Liver (tissue), 9 donors: ENCODE measurements around the gene ALG10B. TPM values are rescaled to one million over a fixed set of nuclear protein-coding genes. Genes with fewer than 3 reads are reported as not detected.

Source experiments
- DNase-seq: peaks from one replicate; pipeline ENCODE4 v3.0.0-alpha.2; 2017; ENCODE audit warnings: low spot score
- H3K27ac ChIP-seq, 2 donors: one replicate each; pipeline ENCODE4 v1.7.0; 2013; ENCODE audit warnings: inconsistent platforms in 2 of 2, low read length in 2 of 2, control low read depth in 1 of 2, low read depth in 1 of 2, mild to moderate bottlenecking in 1 of 2
- H3K27me3 ChIP-seq, 4 donors: one replicate each; pipeline versions ENCODE4 v1.6.1 to v1.7.0; 2013; ENCODE audit warnings: low read length in 3 of 4, inconsistent platforms in 1 of 4, mild to moderate bottlenecking in 1 of 4, moderate library complexity in 1 of 4; ENCODE audit not compliant: control insufficient read depth in 4 of 4, insufficient read depth in 4 of 4
- H3K36me3 ChIP-seq, 4 donors: one replicate each; pipeline versions ENCODE4 v1.6.1 to v1.7.0; 2013; ENCODE audit warnings: low read length in 3 of 4, mild to moderate bottlenecking in 3 of 4, low read depth in 1 of 4, moderate library complexity in 1 of 4; ENCODE audit not compliant: control insufficient read depth in 4 of 4, insufficient read depth in 3 of 4
- H3K4me1 ChIP-seq, 4 donors: one replicate each; pipeline versions ENCODE4 v1.6.1 to v1.7.0; 2013; ENCODE audit warnings: low read length in 3 of 4, mild to moderate bottlenecking in 3 of 4, moderate library complexity in 1 of 4; ENCODE audit not compliant: control insufficient read depth in 4 of 4, insufficient read depth in 4 of 4
- H3K4me3 ChIP-seq, 3 donors: one replicate each; pipeline versions ENCODE4 v1.6.1 to v1.7.0; 2013; ENCODE audit warnings: low read length in 3 of 3, control low read depth in 1 of 3, low read depth in 1 of 3, mild to moderate bottlenecking in 1 of 3
- H3K9ac ChIP-seq, 2 donors: one replicate each; pipeline ENCODE4 v1.7.0; 2013; ENCODE audit warnings: low read length in 2 of 2, mild to moderate bottlenecking in 2 of 2, moderate library complexity in 2 of 2, control low read depth in 1 of 2, low read depth in 1 of 2
- H3K9me3 ChIP-seq, 4 donors: one replicate each; pipeline versions ENCODE4 v1.6.1 to v1.7.0; 2013; ENCODE audit warnings: low read length in 3 of 4; ENCODE audit not compliant: control insufficient read depth in 4 of 4
- ATF3 ChIP-seq: IDR thresholded peaks from 2 replicates; pipeline ENCODE4 v1.6.1; 2016; ENCODE audit warnings: antibody characterized with exemption
- CTCF ChIP-seq: fragments of 150-350 bp; IDR thresholded peaks from 2 replicates; pipeline ENCODE4 v1.5.1; 2017; ENCODE audit warnings: improper control_type of control experiment, low read depth, low read length; ENCODE audit not compliant: missing input control
- EGR1 ChIP-seq, 2 donors: IDR thresholded peaks; 2 replicates each; pipeline ENCODE4 v1.6.1; 2016 to 2018; ENCODE audit warnings: antibody characterized with exemption in 2 of 2, low read depth in 2 of 2
- FOXA1 ChIP-seq: IDR thresholded peaks from 2 replicates; pipeline ENCODE4 v1.6.1; 2016; ENCODE audit warnings: antibody characterized with exemption
- FOXA2 ChIP-seq: IDR thresholded peaks from 2 replicates; pipeline ENCODE4 v1.6.1; 2016; ENCODE audit warnings: antibody characterized with exemption
- GABPA ChIP-seq, 2 donors: IDR thresholded peaks in 1 of 2; conservative IDR thresholded peaks in 1 of 2; 2 replicates each; pipeline ENCODE4 v1.6.1; 2016; ENCODE audit warnings: antibody characterized with exemption in 2 of 2, mild to moderate bottlenecking in 1 of 2, moderate library complexity in 1 of 2
- HNF4A ChIP-seq, 2 donors: conservative IDR thresholded peaks; 2 replicates each; pipeline ENCODE4 v1.6.1; 2016; ENCODE audit warnings: antibody characterized with exemption in 2 of 2, mild to moderate bottlenecking in 2 of 2
- HNF4G ChIP-seq: IDR thresholded peaks from 2 replicates; pipeline ENCODE4 v1.6.1; 2016; ENCODE audit warnings: antibody characterized with exemption
- JUND ChIP-seq, 2 donors: IDR thresholded peaks; 2 replicates each; pipeline ENCODE4 v1.6.1; 2016; ENCODE audit warnings: antibody characterized with exemption in 2 of 2
- MAX ChIP-seq: IDR thresholded peaks from 2 replicates; pipeline ENCODE4 v1.6.1; 2016; ENCODE audit warnings: antibody characterized with exemption
- NR2F2 ChIP-seq: IDR thresholded peaks from 2 replicates; pipeline ENCODE4 v1.6.1; 2016; ENCODE audit warnings: antibody characterized with exemption
- RAD21 ChIP-seq, 2 donors: IDR thresholded peaks; 2 replicates each; pipeline ENCODE4 v1.6.1; 2016; ENCODE audit warnings: antibody characterized with exemption in 2 of 2, mild to moderate bottlenecking in 2 of 2
- REST ChIP-seq: IDR thresholded peaks from 2 replicates; pipeline ENCODE4 v1.6.1; 2016; ENCODE audit warnings: antibody characterized with exemption, mild to moderate bottlenecking
- RXRA ChIP-seq, 2 donors: IDR thresholded peaks; 2 replicates each; pipeline ENCODE4 v1.6.1; 2017 to 2018; ENCODE audit warnings: antibody characterized with exemption in 2 of 2, mild to moderate bottlenecking in 1 of 2
- SP1 ChIP-seq: IDR thresholded peaks from 2 replicates; pipeline ENCODE4 v1.6.1; 2018; ENCODE audit warnings: antibody characterized with exemption, mild to moderate bottlenecking
- TAF1 ChIP-seq: conservative IDR thresholded peaks from 2 replicates; pipeline ENCODE4 v1.6.1; 2016; ENCODE audit warnings: antibody characterized with exemption, mild to moderate bottlenecking
- YY1 ChIP-seq: IDR thresholded peaks from 2 replicates; pipeline ENCODE4 v1.6.1; 2016; ENCODE audit warnings: antibody characterized with exemption, mild to moderate bottlenecking
- ZBTB33 ChIP-seq: IDR thresholded peaks from 2 replicates; pipeline ENCODE4 v1.6.1; 2016; ENCODE audit warnings: antibody characterized with exemption
- polyA plus RNA-seq, 2 donors: library from polyadenylated mRNA; stranded (reverse) in 1 of 2; unstranded in 1 of 2; fragments of 200-250 nt in 1 of 2; fragments of >200 nt in 1 of 2; fragmentation: Nextera tagmentation in 1 of 2; extraction: Ambion mirVana in 1 of 2; gene quantifications; one replicate each; pipeline versions ENCODE4 v1.2.1 to v1.2.3, GENCODE V29; 2013 to 2015
- total RNA-seq, 2 donors: library from RNA; depleted of rRNA; stranded (reverse); fragments of >200 nt; gene quantifications; one replicate each; pipeline ENCODE4 v1.2.3, GENCODE V29; 2014
- donor health status: healthy.
- donor health status: healthy.
- donor health status: healthy.
- donor health status: healthy.
- donor health status: healthy.

The ALG10B gene
- total and polyA plus RNA-seq, 4 donors = 1.2 to 3.3 (median 2.5) TPM

GRCh38 chr12:38268612-38269011 is 48.0 kb upstream of the ALG10B start:
- no peak for TF ChIP-seq NR2F2
- TF ChIP-seq ATF3 = no peak
- no peak for TF ChIP-seq RAD21 (IDR thresholded peaks at IDR 0.05)
- TF ChIP-seq YY1 = no peak
- no peak for TF ChIP-seq FOXA1
- no peak for TF ChIP-seq JUND (IDR thresholded peaks at IDR 0.05)
- no peak for TF ChIP-seq EGR1 (IDR thresholded peaks at IDR 0.05; ENCODE audit: low read depth in 2 of 2)
- no peak for TF ChIP-seq ZBTB33
- TF ChIP-seq TAF1 = no peak
- no peak for TF ChIP-seq RXRA (IDR thresholded peaks at IDR 0.05)
- no peak for TF ChIP-seq HNF4G
- no peak for TF ChIP-seq HNF4A (conservative IDR thresholded peaks at IDR 0.05)
- no peak for TF ChIP-seq GABPA (IDR thresholded peaks at IDR 0.05 in 1 of 2, conservative IDR thresholded peaks at IDR 0.05 in 1 of 2)
- TF ChIP-seq FOXA2 = no peak
- no peak for TF ChIP-seq CTCF
- no peak for TF ChIP-seq SP1
- no peak for TF ChIP-seq REST
- TF ChIP-seq MAX = no peak

More at GRCh38 chr12:38268612-38269011, 48.0 kb upstream of the ALG10B start:
- no peak overlapping the region for H3K27ac ChIP-seq
- H3K9ac ChIP-seq = no peak overlapping the region
- no peak for DNase-seq
- no peaks in the 10 kb centered on the region for H3K27me3 ChIP-seq
- H3K4me1 ChIP-seq = no peaks in the 10 kb centered on the region
- no peaks in the 10 kb centered on the region for H3K36me3 ChIP-seq
- H3K9me3 ChIP-seq = no peaks in the 10 kb centered on the region
- no peak overlapping the region for H3K4me3 ChIP-seq
